Mesothelial cell of epicardium (in vitro differentiated cells): Measurements from ENCODE around the gene SAG. TPM values are rescaled to one million over a fixed set of nuclear protein-coding genes. Genes with fewer than 3 reads are reported as not detected.

ENCODE experiments used
- DNase-seq, 2 experiments: peaks; one replicate each; pipeline ENCODE4 v3.0.0; 2021; ENCODE audit warnings: low spot score in 2 of 2; ENCODE audit not compliant: unreplicated experiment in 2 of 2
- H3K27ac Mint-ChIP-seq: 2 replicates; pipeline ENCODE4 v1.8.0; 2021; ENCODE audit warnings: mixed read lengths
- H3K27me3 Mint-ChIP-seq: 2 replicates; pipeline ENCODE4 v1.8.0; 2021; ENCODE audit warnings: low read depth, mixed read lengths
- H3K36me3 Mint-ChIP-seq: 2 replicates; pipeline ENCODE4 v1.8.0; 2021; ENCODE audit warnings: mixed read lengths
- H3K4me1 Mint-ChIP-seq: 2 replicates; pipeline ENCODE4 v1.8.0; 2021; ENCODE audit warnings: mixed read lengths
- H3K4me3 Mint-ChIP-seq: 2 replicates; pipeline ENCODE4 v1.8.0; 2021; ENCODE audit warnings: mild to moderate bottlenecking, moderate library complexity, mixed read lengths
- H3K9me3 Mint-ChIP-seq: 2 replicates; pipeline ENCODE4 v1.8.0; 2021; ENCODE audit warnings: mixed read lengths
- CTCF ChIP-seq: fragments of 200-600 bp; sonication (generic); IDR thresholded peaks from one replicate; pipeline ENCODE4 v1.5.0; 2021; ENCODE audit warnings: antibody characterized with exemption; ENCODE audit not compliant: unreplicated experiment
- total RNA-seq: library from RNA; stranded (reverse); gene quantifications from 3 replicates; pipeline ENCODE4 v1.2.1, GENCODE V29; 2021

The SAG gene
- total RNA-seq, 1 donor from 2014 or later, result not detected

- TF ChIP-seq CTCF, result no peak
- Mint-ChIP-seq H3K27ac (no peak overlapping the region), H3K4me3 (no peak overlapping the region), H3K27me3 (peaks cover 15% of the 10 kb centered on the region), H3K36me3 (no peaks in the 10 kb centered on the region), H3K4me1 (no peaks in the 10 kb centered on the region), H3K9me3 (peaks cover 3% of the 10 kb centered on the region)
- no peak for DNase-seq
These were observed 28.9 kb downstream of the SAG start for GRCh38 chr2:233336541-233336940.

- TF ChIP-seq CTCF, result no peak
- Mint-ChIP-seq H3K4me3 (no peak overlapping the region), H3K9me3 (peaks cover 4% of the 10 kb centered on the region), H3K27ac (no peak overlapping the region), H3K36me3 (no peaks in the 10 kb centered on the region), H3K27me3 (peaks cover 15% of the 10 kb centered on the region), H3K4me1 (no peaks in the 10 kb centered on the region)
- DNase-seq, result no peak
These were observed 30.4 kb downstream of the SAG start for GRCh38 chr2:233338046-233338445.

DNA sequence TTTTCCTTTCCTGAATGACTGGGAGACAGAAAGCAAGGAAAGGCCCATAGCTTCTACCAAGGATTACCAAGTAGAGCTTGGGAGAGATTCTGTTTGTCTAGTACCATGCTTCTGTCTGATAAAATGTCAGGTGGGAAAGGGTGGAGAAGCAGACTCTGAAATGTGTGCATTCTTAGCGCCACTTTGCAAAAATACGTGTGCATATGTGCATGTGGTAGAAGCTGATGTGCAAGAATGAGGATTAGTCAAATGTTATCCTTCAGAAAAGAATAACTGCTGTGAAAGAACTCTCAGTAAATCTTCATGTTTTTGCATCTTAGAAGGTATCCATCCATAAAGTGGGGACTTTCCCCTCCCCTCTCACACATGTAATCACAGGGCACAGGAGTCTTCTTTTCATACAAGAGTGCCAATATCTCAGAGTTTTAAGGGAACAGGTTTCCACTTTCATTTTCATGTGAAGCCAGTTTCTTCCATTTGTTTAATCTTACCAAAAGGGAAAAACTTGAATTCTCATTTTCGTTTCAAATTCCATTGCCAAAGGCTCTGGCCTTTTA lies 31.3 kb downstream of the SAG start:
- Mint-ChIP-seq H3K4me1 (no peaks in the 10 kb centered on the region), H3K9me3 (peaks cover 4% of the 10 kb centered on the region), H3K4me3 (no peak overlapping the region), H3K36me3 (no peaks in the 10 kb centered on the region), H3K27ac (no peak overlapping the region), H3K27me3 (peaks cover 15% of the 10 kb centered on the region)
- no peak for TF ChIP-seq CTCF
- no peak for DNase-seq

- Mint-ChIP-seq H3K9me3 (peaks cover 4% of the 10 kb centered on the region), H3K27ac (no peak overlapping the region), H3K4me1 (no peaks in the 10 kb centered on the region), H3K27me3 (peaks cover 14% of the 10 kb centered on the region), H3K36me3 (no peaks in the 10 kb centered on the region), H3K4me3 (no peak overlapping the region)
- no peak for TF ChIP-seq CTCF
- no peak for DNase-seq
These were observed 31.8 kb downstream of the SAG start for GRCh38 chr2:233339427-233339826.

GRCh38 chr2:233341296-233341695 lies 33.7 kb downstream of the SAG start:
- peaks cover 4% of the 10 kb centered on the region for H3K9me3 Mint-ChIP-seq
- peaks cover 15% of the 10 kb centered on the region for H3K27me3 Mint-ChIP-seq
- TF ChIP-seq CTCF, result no peak

GRCh38 chr2:233342301-233342700 lies 34.7 kb downstream of the SAG start:
- no peak for TF ChIP-seq CTCF
- no peaks in the 10 kb centered on the region for H3K4me1 Mint-ChIP-seq
- H3K4me3 Mint-ChIP-seq, result no peak overlapping the region
- H3K36me3 Mint-ChIP-seq, result no peaks in the 10 kb centered on the region
- peaks cover 4% of the 10 kb centered on the region for H3K9me3 Mint-ChIP-seq
- no peak overlapping the region for H3K27ac Mint-ChIP-seq
- DNase-seq, result no peak
- peaks cover 19% of the 10 kb centered on the region for H3K27me3 Mint-ChIP-seq

More at GRCh38 chr2:233341296-233341695, 33.7 kb downstream of the SAG start:
- Mint-ChIP-seq H3K4me1 (no peaks in the 10 kb centered on the region), H3K27ac (no peak overlapping the region), H3K4me3 (no peak overlapping the region), H3K36me3 (no peaks in the 10 kb centered on the region)
- no peak for DNase-seq
